K562 (cell line): ENCODE measurements around the gene MRPL4. TPM values are rescaled to one million over a fixed set of nuclear protein-coding genes. Genes with fewer than 3 reads are reported as not detected.

Experiments
- CEBPG ChIP-seq, 3 experiments: fragments of 200-800 bp in 1 of 3; sonication (Bioruptor generic) in 1 of 3; sonication (generic) in 1 of 3; formaldehyde crosslinking in 1 of 3; IDR thresholded peaks in 2 of 3; conservative IDR thresholded peaks in 1 of 3; 2 replicates each; pipeline versions ENCODE4 v1.6.1 to v1.8.0; 2016 to 2022; ENCODE audit warnings: missing compliant biosample characterization in 2 of 3, missing genetic modification characterization in 2 of 3, mild to moderate bottlenecking in 1 of 3, missing genetic modification reagents in 1 of 3
- DMBX1 ChIP-seq: fragments of 250-450 bp; sonication (Bioruptor Pico); IDR thresholded peaks from 2 replicates; pipeline ENCODE4 v1.8.0; 2022; ENCODE audit warnings: inconsistent platforms, mild to moderate bottlenecking, moderate library complexity, borderline replicate concordance
- EHMT2 ChIP-seq: fragments of 450-650 bp; IDR thresholded peaks from 2 replicates; pipeline ENCODE4 v1.6.1; 2018; ENCODE audit warnings: antibody characterized with exemption
- ELF2 ChIP-seq: fragments of 250-450 bp; sonication (Bioruptor Pico); IDR thresholded peaks from 2 replicates; pipeline ENCODE4 v1.5.0; 2021; ENCODE audit warnings: mild to moderate bottlenecking
- ETS2 ChIP-seq: IDR thresholded peaks from 2 replicates; pipeline ENCODE4 v1.6.1; 2016; ENCODE audit warnings: borderline replicate concordance, missing genetic modification characterization, mild to moderate bottlenecking, moderate library complexity, missing compliant biosample characterization; ENCODE audit not compliant: poor library complexity, severe bottlenecking
- FOXA3 ChIP-seq, 2 experiments: fragments of 450-650 bp in 1 of 2; sonication (generic) in 1 of 2; formaldehyde crosslinking; IDR thresholded peaks in 1 of 2; conservative IDR thresholded peaks in 1 of 2; 2 replicates each; pipeline versions ENCODE4 v1.4.0 to v1.8.0; 2020 to 2022; ENCODE audit warnings: mild to moderate bottlenecking in 2 of 2, missing genetic modification reagents in 1 of 2
- KDM2B ChIP-seq: fragments of 250-450 bp; sonication (Bioruptor Pico); IDR thresholded peaks from 2 replicates; pipeline ENCODE4 v1.8.0; 2021; ENCODE audit warnings: mild to moderate bottlenecking, moderate library complexity
- KLF13 ChIP-seq: fragments of 450-650 bp; IDR thresholded peaks from 2 replicates; pipeline ENCODE4 v1.6.1; 2016; ENCODE audit warnings: missing genetic modification characterization, low read depth, mild to moderate bottlenecking, missing compliant biosample characterization, moderate library complexity, borderline replicate concordance
- KLF16 ChIP-seq: IDR thresholded peaks from 2 replicates; pipeline ENCODE4 v1.6.1; 2016; ENCODE audit warnings: antibody characterized with exemption
- MXI1 ChIP-seq: IDR thresholded peaks from 2 replicates; pipeline ENCODE4 v1.6.1; 2011; ENCODE audit warnings: low read depth, mild to moderate bottlenecking, improper control_type of control experiment, low read length
- NFATC3 ChIP-seq: fragments of 450-650 bp; IDR thresholded peaks from 2 replicates; pipeline ENCODE4 v1.6.1; 2017; ENCODE audit warnings: mild to moderate bottlenecking
- NFE2L1 ChIP-seq: fragments of 450-650 bp; IDR thresholded peaks from 2 replicates; pipeline ENCODE4 v1.6.1; 2016; ENCODE audit warnings: missing genetic modification characterization, low read depth, mild to moderate bottlenecking, missing compliant biosample characterization, moderate library complexity, borderline replicate concordance
- PYGO2 ChIP-seq: fragments of 450-650 bp; IDR thresholded peaks from 2 replicates; pipeline ENCODE4 v1.6.1; 2016; ENCODE audit warnings: mild to moderate bottlenecking, missing genetic modification characterization, moderate library complexity, missing compliant biosample characterization
- RCOR1 ChIP-seq, 2 experiments: IDR thresholded peaks; 2 replicates each; pipeline ENCODE4 v1.6.1; 2012; ENCODE audit warnings: low read depth in 2 of 2, low read length in 2 of 2, borderline replicate concordance in 1 of 2, improper control_type of control experiment in 1 of 2
- SRSF3 ChIP-seq: fragments of 200-400 bp; formaldehyde crosslinking; IDR thresholded peaks from 2 replicates; pipeline ENCODE4 v1.6.1; 2016; ENCODE audit warnings: mild to moderate bottlenecking, low read length, moderate library complexity; ENCODE audit not compliant: insufficient read depth
- TOE1 ChIP-seq, 2 experiments: fragments of 450-650 bp in 1 of 2; sonication (generic) in 1 of 2; formaldehyde crosslinking in 1 of 2; IDR thresholded peaks; 2 replicates each; pipeline versions ENCODE4 v1.7.1 to v1.8.0; 2016 to 2022; ENCODE audit warnings: borderline replicate concordance in 2 of 2, mild to moderate bottlenecking in 2 of 2, antibody characterized with exemption in 1 of 2, inconsistent platforms in 1 of 2, low read depth in 1 of 2, missing genetic modification reagents in 1 of 2, moderate library complexity in 1 of 2
- ZFPM2 ChIP-seq: fragments of 250-450 bp; sonication (Bioruptor Pico); IDR thresholded peaks from 2 replicates; pipeline ENCODE4 v1.5.1; 2022; ENCODE audit warnings: mild to moderate bottlenecking
- ZKSCAN1 ChIP-seq: fragments of 150-350 bp; IDR thresholded peaks from 2 replicates; pipeline ENCODE4 v1.6.1; 2016; ENCODE audit warnings: low read depth, low read length
- polyA plus RNA-seq, 8 experiments: library from polyadenylated mRNA; depleted of rRNA in 4 of 8; stranded (reverse) in 5 of 8; unstranded in 3 of 8; fragments of >200 nt; fragmentation: Nextera tagmentation in 2 of 8; fragmentation: Illumina TruSeq in 1 of 8; extraction: Ambion mirVana in 2 of 8; extraction: Trizol in 1 of 8; gene quantifications; 2 replicates each; pipeline versions ENCODE4 v1.2.1 to v1.2.3, GENCODE V29; 2011 to 2014; ENCODE audit warnings: inconsistent platforms in 1 of 8, missing spikeins in 1 of 8
- total RNA-seq, 7 experiments: library from RNA; depleted of rRNA in 6 of 7; stranded (reverse); fragments of >200 nt in 6 of 7; fragmentation: Illumina TruSeq in 2 of 7; extraction: Trizol in 2 of 7; gene quantifications; 2 replicates each; pipeline versions ENCODE4 v1.2.1 to v1.2.3, GENCODE V29; 2011 to 2021; ENCODE audit warnings: low replicate concordance in 1 of 7
- TF ChIP-seq, protein P1 (sequence below): sonication (generic); formaldehyde crosslinking; IDR thresholded peaks from 2 replicates; pipeline ENCODE4 v1.8.0; 2022; ENCODE audit warnings: missing genetic modification reagents, mild to moderate bottlenecking, borderline replicate concordance
- TF ChIP-seq, protein P2 (sequence below), 2 experiments: fragments of 250-450 bp in 1 of 2; fragments of 450-650 bp in 1 of 2; sonication (Bioruptor Pico) in 1 of 2; IDR thresholded peaks; 2 replicates each; pipeline versions ENCODE4 v1.6.1 to v1.8.0; 2016 to 2021; ENCODE audit warnings: mild to moderate bottlenecking in 2 of 2, moderate library complexity in 2 of 2, missing compliant biosample characterization in 1 of 2, missing genetic modification characterization in 1 of 2
- TF ChIP-seq, protein P3 (sequence below): fragments of 250-450 bp; sonication (Bioruptor Pico); IDR thresholded peaks from 2 replicates; pipeline ENCODE4 v1.5.0; 2021

The MRPL4 gene
- total and polyA plus RNA-seq, 9 of the 15 experiments (the other 6 are each of a cell fraction or from before 2014, with no cell fraction given), result 1.4 to 239 (median 64.9) TPM

DNA sequence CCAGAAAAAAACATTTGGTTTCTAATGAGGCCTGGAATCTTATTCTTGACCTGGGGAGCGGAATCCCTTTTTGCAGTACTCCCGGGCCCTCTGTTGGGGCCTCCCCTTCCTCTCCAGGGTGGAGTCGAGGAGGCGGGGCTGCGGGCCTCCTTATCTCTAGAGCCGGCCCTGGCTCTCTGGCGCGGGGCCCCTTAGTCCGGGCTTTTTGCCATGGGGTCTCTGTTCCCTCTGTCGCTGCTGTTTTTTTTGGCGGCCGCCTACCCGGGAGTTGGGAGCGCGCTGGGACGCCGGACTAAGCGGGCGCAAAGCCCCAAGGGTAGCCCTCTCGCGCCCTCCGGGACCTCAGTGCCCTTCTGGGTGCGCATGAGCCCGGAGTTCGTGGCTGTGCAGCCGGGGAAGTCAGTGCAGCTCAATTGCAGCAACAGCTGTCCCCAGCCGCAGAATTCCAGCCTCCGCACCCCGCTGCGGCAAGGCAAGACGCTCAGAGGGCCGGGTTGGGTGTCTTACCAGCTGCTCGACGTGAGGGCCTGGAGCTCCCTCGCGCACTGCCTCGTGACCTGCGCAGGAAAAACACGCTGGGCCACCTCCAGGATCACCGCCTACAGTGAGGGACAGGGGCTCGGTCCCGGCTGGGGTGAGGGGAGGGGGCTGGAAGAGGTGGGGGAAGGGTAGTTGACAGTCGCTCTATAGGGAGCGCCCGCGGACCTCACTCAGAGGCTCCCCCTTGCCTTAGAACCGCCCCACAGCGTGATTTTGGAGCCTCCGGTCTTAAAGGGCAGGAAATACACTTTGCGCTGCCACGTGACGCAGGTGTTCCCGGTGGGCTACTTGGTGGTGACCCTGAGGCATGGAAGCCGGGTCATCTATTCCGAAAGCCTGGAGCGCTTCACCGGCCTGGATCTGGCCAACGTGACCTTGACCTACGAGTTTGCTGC is 35.1 kb downstream of the MRPL4 start, which contains the start of gene ICAM4 (continued):
- TF ChIP-seq KLF16 (0 out of 2 replicates have a peak, but pooled peaks have one; percentile 3), TOE1 (IDR thresholded peaks at IDR 0.05; ENCODE audit: borderline replicate concordance) (peak; percentile 48; the same call in 1 of the 2 replicates), TOE1 (CRISPR knock-in tag; IDR thresholded peaks at IDR 0.05; ENCODE audit: borderline replicate concordance, low read depth) (0 out of 2 replicates have a peak, but pooled peaks have one; percentile 18), ELF2 (CRISPR knock-in tag) (peak; percentile 50; the same call in 1 of the 2 replicates), EHMT2 (no peak), NFATC3 (no peak), ETS2 (tag) (no peak), MXI1 (0 out of 2 replicates have a peak, but pooled peaks have one; percentile 22), ZFPM2 (CRISPR knock-in tag) (no peak), KDM2B (CRISPR knock-in tag) (peak; percentile 87; the same call in 1 of the 2 replicates), DMBX1 (no peak; the same call in 1 of the 2 replicates), FOXA3 (CRISPR knock-in tag; conservative IDR thresholded peaks at IDR 0.05 in 1 of 2, IDR thresholded peaks at IDR 0.05 in 1 of 2) (peak in 1 of 2 experiments; percentile 69; a peak in 1 of 4 replicates), SRSF3 (no peak), KLF13 (tag) (no peak), RCOR1 (IDR thresholded peaks at IDR 0.05; ENCODE audit: borderline replicate concordance in 1 of 2, low read depth in 2 of 2, low read length in 2 of 2) (peak in 1 of 2 experiments; percentile 8; a peak in 1 of 4 replicates), NFE2L1 (tag) (no peak), PYGO2 (tag) (no peak), CEBPG (CRISPR knock-in tag; IDR thresholded peaks at IDR 0.05) (no peak), CEBPG (tag; conservative IDR thresholded peaks at IDR 0.05 in 1 of 2, IDR thresholded peaks at IDR 0.05 in 1 of 2) (no peak), ZKSCAN1 (no peak)
- TF ChIP-seq, protein P1, sequence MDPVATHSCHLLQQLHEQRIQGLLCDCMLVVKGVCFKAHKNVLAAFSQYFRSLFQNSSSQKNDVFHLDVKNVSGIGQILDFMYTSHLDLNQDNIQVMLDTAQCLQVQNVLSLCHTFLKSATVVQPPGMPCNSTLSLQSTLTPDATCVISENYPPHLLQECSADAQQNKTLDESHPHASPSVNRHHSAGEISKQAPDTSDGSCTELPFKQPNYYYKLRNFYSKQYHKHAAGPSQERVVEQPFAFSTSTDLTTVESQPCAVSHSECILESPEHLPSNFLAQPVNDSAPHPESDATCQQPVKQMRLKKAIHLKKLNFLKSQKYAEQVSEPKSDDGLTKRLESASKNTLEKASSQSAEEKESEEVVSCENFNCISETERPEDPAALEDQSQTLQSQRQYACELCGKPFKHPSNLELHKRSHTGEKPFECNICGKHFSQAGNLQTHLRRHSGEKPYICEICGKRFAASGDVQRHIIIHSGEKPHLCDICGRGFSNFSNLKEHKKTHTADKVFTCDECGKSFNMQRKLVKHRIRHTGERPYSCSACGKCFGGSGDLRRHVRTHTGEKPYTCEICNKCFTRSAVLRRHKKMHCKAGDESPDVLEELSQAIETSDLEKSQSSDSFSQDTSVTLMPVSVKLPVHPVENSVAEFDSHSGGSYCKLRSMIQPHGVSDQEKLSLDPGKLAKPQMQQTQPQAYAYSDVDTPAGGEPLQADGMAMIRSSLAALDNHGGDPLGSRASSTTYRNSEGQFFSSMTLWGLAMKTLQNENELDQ (CRISPR knock-in tag), result 0 out of 2 replicates have a peak, but pooled peaks have one; percentile 37
- TF ChIP-seq, protein P2, sequence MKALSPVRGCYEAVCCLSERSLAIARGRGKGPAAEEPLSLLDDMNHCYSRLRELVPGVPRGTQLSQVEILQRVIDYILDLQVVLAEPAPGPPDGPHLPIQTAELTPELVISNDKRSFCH (CRISPR knock-in tag; IDR thresholded peaks at IDR 0.05), result no peak
- TF ChIP-seq, protein P2 (tag; IDR thresholded peaks at IDR 0.05), result no peak
- TF ChIP-seq, protein P3, sequence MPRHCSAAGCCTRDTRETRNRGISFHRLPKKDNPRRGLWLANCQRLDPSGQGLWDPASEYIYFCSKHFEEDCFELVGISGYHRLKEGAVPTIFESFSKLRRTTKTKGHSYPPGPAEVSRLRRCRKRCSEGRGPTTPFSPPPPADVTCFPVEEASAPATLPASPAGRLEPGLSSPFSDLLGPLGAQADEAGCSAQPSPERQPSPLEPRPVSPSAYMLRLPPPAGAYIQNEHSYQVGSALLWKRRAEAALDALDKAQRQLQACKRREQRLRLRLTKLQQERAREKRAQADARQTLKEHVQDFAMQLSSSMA (CRISPR knock-in tag), result peak; percentile 82; the same call in 1 of the 2 replicates
